K562 (cell line): ENCODE measurements around the gene KRTCAP2. TPM values are rescaled to one million over a fixed set of nuclear protein-coding genes. Genes with fewer than 3 reads are reported as not detected.
A peak's percentile ranks its signal among the peaks of the same experiment; 100 is the strongest.

ENCODE experiments used
- ATAC-seq: fragments of 200-7000 bp; cut with Tn5 transposase; 3 replicates; pipeline ENCODE4 v1.9.1; 2020; ENCODE audit warnings: moderate library complexity
- BruUV-seq: library from RNA; stranded (reverse); fragments of 400-500 nt; replicated peaks from 2 replicates; lab custom pipeline; 2021; lab: Mats Ljungman, UMichigan
- CTCF ChIA-PET: fragments of 300-600 bp; formaldehyde crosslinking; extraction: SDS; loops from one replicate; lab custom pipeline; 2021; ENCODE audit warnings: low intra/inter-chr PET ratio; lab: Yijun Ruan, JAX
- POLR2A ChIA-PET: fragments of 300-600, 350-650 bp; sonication (Branson Sonifier 250); formaldehyde crosslinking; extraction: SDS; loops from one replicate; lab custom pipeline; 2021; ENCODE audit warnings: antibody characterized with exemption, inconsistent platforms; lab: Yijun Ruan, JAX
- DNase-seq, 4 experiments: peaks; one replicate each; pipeline versions ENCODE4 v3.0.0 to v3.0.0-alpha.2; 2011 to 2018; ENCODE audit warnings: low spot score in 3 of 4, mixed read lengths in 3 of 4; ENCODE audit errors: extremely low read depth in 1 of 4
- FAIRE-seq: peaks from 2 replicates; lab custom pipeline; 2011; peaks lifted over from hg19 to GRCh38; lab: Jason Lieb, UNC
- H2AFZ ChIP-seq: 2 replicates; pipeline ENCODE4 v1.6.0; 2011; ENCODE audit warnings: low read depth, low read length, control low read depth, inconsistent platforms
- H3K27ac ChIP-seq: fragments of 200-600 bp; 3 replicates; pipeline ENCODE4 v1.8.0; 2011; ENCODE audit warnings: low read depth, mild to moderate bottlenecking, control low read depth, inconsistent platforms, low read length, moderate library complexity, mixed read lengths; ENCODE audit errors: extremely low read depth
- H3K27me3 ChIP-seq, 2 experiments: fragments of 300-600 bp in 1 of 2; 2 replicates in 1 of 2; 3 replicates in 1 of 2; pipeline versions ENCODE4 v1.6.0 to v1.8.0; 2011; ENCODE audit warnings: inconsistent platforms in 2 of 2, low read length in 2 of 2, mild to moderate bottlenecking in 1 of 2, mixed read lengths in 1 of 2, moderate library complexity in 1 of 2; ENCODE audit not compliant: control insufficient read depth in 2 of 2, insufficient read depth in 2 of 2
- H3K36me3 ChIP-seq: fragments of 300-600 bp; 3 replicates; pipeline ENCODE4 v1.8.0; 2011; ENCODE audit warnings: mild to moderate bottlenecking, low read length, inconsistent platforms; ENCODE audit not compliant: control insufficient read depth, insufficient read depth
- H3K4me1 ChIP-seq, 2 experiments: fragments of 200-600 bp in 1 of 2; replicated peaks in 1 of 2; 2 replicates in 1 of 2; 3 replicates in 1 of 2; pipeline versions ENCODE4 v1.5.1 to v1.8.0; 2011; ENCODE audit warnings: inconsistent platforms in 2 of 2, low read length in 2 of 2, mild to moderate bottlenecking in 1 of 2, mixed read lengths in 1 of 2, moderate library complexity in 1 of 2; ENCODE audit not compliant: control insufficient read depth in 2 of 2, insufficient read depth in 2 of 2
- H3K4me2 ChIP-seq: 2 replicates; pipeline ENCODE4 v1.6.1; 2011; ENCODE audit warnings: low read length, control low read depth, inconsistent platforms, mixed read lengths; ENCODE audit not compliant: insufficient read depth
- H3K4me3 ChIP-seq: fragments of 200-600 bp; sonication (generic), shearing (Covaris generic); 2 replicates; pipeline ENCODE4 v1.5.1; 2016; ENCODE audit warnings: control low read depth, inconsistent platforms
- H3K79me2 ChIP-seq: fragments of 200-600 bp; 3 replicates; pipeline ENCODE4 v1.8.0; 2011; ENCODE audit warnings: low read length, inconsistent platforms; ENCODE audit not compliant: control insufficient read depth, insufficient read depth
- H3K9ac ChIP-seq, 2 experiments: 2 replicates each; pipeline versions ENCODE4 v1.6.0 to v1.6.1; 2011; ENCODE audit warnings: low read depth in 2 of 2, low read length in 2 of 2, control low read depth in 1 of 2, inconsistent platforms in 1 of 2, mild to moderate bottlenecking in 1 of 2, mixed read lengths in 1 of 2; ENCODE audit not compliant: insufficient read depth in 1 of 2
- H3K9me1 ChIP-seq: one replicate; pipeline ENCODE4 v1.6.0; 2011; ENCODE audit warnings: inconsistent platforms, mild to moderate bottlenecking, low read length, moderate library complexity; ENCODE audit not compliant: control insufficient read depth, insufficient read depth
- H3K9me3 ChIP-seq: replicated peaks from 2 replicates; pipeline ENCODE4 v1.5.1; 2011; ENCODE audit warnings: low read depth, low read length, inconsistent platforms; ENCODE audit not compliant: control insufficient read depth, insufficient read depth
- H4K20me1 ChIP-seq: replicated peaks from 2 replicates; pipeline ENCODE4 v1.6.1; 2011; ENCODE audit warnings: low read length, inconsistent platforms, mixed read lengths; ENCODE audit not compliant: control insufficient read depth, insufficient read depth
- ADNP ChIP-seq: fragments of 200-800 bp; sonication (Bioruptor generic); IDR thresholded peaks from 2 replicates; pipeline ENCODE4 v1.6.1; 2016; ENCODE audit warnings: missing genetic modification characterization, missing compliant biosample characterization
- ATF1 ChIP-seq, 2 experiments: fragments of 450-650 bp in 1 of 2; IDR thresholded peaks; 2 replicates each; pipeline ENCODE4 v1.6.1; 2016; ENCODE audit warnings: missing compliant biosample characterization in 1 of 2, missing genetic modification characterization in 1 of 2
- BCL6 ChIP-seq: fragments of 250-450 bp; sonication (Bioruptor Pico); IDR thresholded peaks from 2 replicates; pipeline ENCODE4 v1.4.0; 2020
- FUS ChIP-seq: fragments of 200-400 bp; formaldehyde crosslinking; optimal IDR thresholded peaks from 2 replicates; pipeline ENCODE3; 2017; ENCODE audit warnings: low read depth, low read length
- KDM2B ChIP-seq: fragments of 250-450 bp; sonication (Bioruptor Pico); IDR thresholded peaks from 2 replicates; pipeline ENCODE4 v1.8.0; 2021; ENCODE audit warnings: mild to moderate bottlenecking, moderate library complexity
- MAZ ChIP-seq, 2 experiments: fragments of 450-650 bp in 1 of 2; sonication (generic) in 1 of 2; formaldehyde crosslinking; IDR thresholded peaks in 1 of 2; conservative IDR thresholded peaks in 1 of 2; 2 replicates each; pipeline versions ENCODE4 v1.4.0 to v1.5.0; 2020; ENCODE audit warnings: mild to moderate bottlenecking in 1 of 2, missing genetic modification reagents in 1 of 2
- NR2C2 ChIP-seq, 2 experiments: fragments of 200-800 bp in 1 of 2; sonication (Bioruptor generic) in 1 of 2; sonication (generic) in 1 of 2; formaldehyde crosslinking in 1 of 2; IDR thresholded peaks; 2 replicates each; pipeline versions ENCODE4 v1.6.1 to v1.8.0; 2016 to 2022; ENCODE audit warnings: mild to moderate bottlenecking in 1 of 2, missing compliant biosample characterization in 1 of 2, missing genetic modification characterization in 1 of 2, missing genetic modification reagents in 1 of 2
- POLR2B ChIP-seq: fragments of 450-650 bp; IDR thresholded peaks from 2 replicates; pipeline ENCODE4 v1.6.1; 2018; ENCODE audit warnings: low read depth; ENCODE audit not compliant: partially characterized antibody
- RBM34 ChIP-seq: fragments of 200-400 bp; formaldehyde crosslinking; IDR thresholded peaks from 2 replicates; pipeline ENCODE4 v1.6.1; 2018; ENCODE audit warnings: low read length, borderline replicate concordance; ENCODE audit not compliant: insufficient read depth
- SMAD2 ChIP-seq: fragments of 150-350 bp; IDR thresholded peaks from 2 replicates; pipeline ENCODE4 v1.6.1; 2014; ENCODE audit warnings: low read depth, mild to moderate bottlenecking, low read length
- SMARCE1 ChIP-seq: fragments of 450-650 bp; IDR thresholded peaks from 2 replicates; pipeline ENCODE4 v1.7.1; 2016; ENCODE audit warnings: mild to moderate bottlenecking
- SREBF1 ChIP-seq: fragments of 150-350 bp; IDR thresholded peaks from 2 replicates; pipeline ENCODE4 v1.6.1; 2014; ENCODE audit warnings: antibody characterized with exemption, low read depth, low read length, borderline replicate concordance
- STAT5B ChIP-seq: fragments of 250-450 bp; sonication (Bioruptor Pico); IDR thresholded peaks from 2 replicates; pipeline ENCODE4 v1.8.0; 2021; ENCODE audit warnings: mild to moderate bottlenecking, inconsistent platforms
- ZKSCAN3 ChIP-seq: fragments of 250-450 bp; sonication (Bioruptor Pico); IDR thresholded peaks from 2 replicates; pipeline ENCODE4 v1.4.0; 2020
- ZNF140 ChIP-seq: fragments of 250-450 bp; sonication (Bioruptor Pico); IDR thresholded peaks from 2 replicates; pipeline ENCODE4 v1.8.0; 2021; ENCODE audit warnings: moderate library complexity, mild to moderate bottlenecking, inconsistent platforms
- ZNF224 ChIP-seq: sonication (generic); formaldehyde crosslinking; IDR thresholded peaks from 2 replicates; pipeline ENCODE4 v1.8.0; 2022; ENCODE audit warnings: mild to moderate bottlenecking, missing genetic modification reagents
- ZNF24 ChIP-seq: fragments of 450-650 bp; IDR thresholded peaks from 2 replicates; pipeline ENCODE4 v1.6.1; 2016
- ZNF311 ChIP-seq: fragments of 250-450 bp; sonication (Bioruptor Pico); IDR thresholded peaks from 2 replicates; pipeline ENCODE4 v1.4.0; 2020; ENCODE audit warnings: mild to moderate bottlenecking, moderate library complexity
- ZNF586 ChIP-seq: fragments of 450-650 bp; formaldehyde crosslinking; conservative IDR thresholded peaks from 2 replicates; pipeline ENCODE4 v1.4.0; 2020; ENCODE audit warnings: mild to moderate bottlenecking, moderate library complexity
- ZNF79 ChIP-seq: fragments of 250-450 bp; sonication (Bioruptor Pico); IDR thresholded peaks from 2 replicates; pipeline ENCODE4 v1.4.0; 2020; ENCODE audit warnings: low read depth, mild to moderate bottlenecking, moderate library complexity
- WGBS: fragments of 100-300 bp; shearing (Covaris generic); methylation state at CpG from one replicate; pipeline ENCODE4 v1.1.6; 2016; ENCODE audit warnings: low coverage, mixed read lengths; ENCODE audit not compliant: insufficient coverage; ENCODE audit errors: missing lambda C conversion rate; 5-methylcytosine and 5-hydroxymethylcytosine counted together
- in situ Hi-C: fragments of 300-500 bp; cut with MboI; formaldehyde crosslinking; loops from 4 replicates; pipeline ENCODE4 v1.15.0; 2018; ENCODE audit warnings: inconsistent platforms, mixed read lengths
- intact Hi-C: fragments of 100-400 bp; cut with micrococcal nuclease; formaldehyde crosslinking; loops from 2 replicates; pipeline ENCODE4 v1.14.2; 2022
- polyA plus RNA-seq, 8 experiments: library from polyadenylated mRNA; depleted of rRNA in 4 of 8; stranded (reverse) in 5 of 8; unstranded in 3 of 8; fragments of >200 nt; fragmentation: Nextera tagmentation in 2 of 8; fragmentation: Illumina TruSeq in 1 of 8; extraction: Ambion mirVana in 2 of 8; extraction: Trizol in 1 of 8; gene quantifications; 2 replicates each; pipeline versions ENCODE4 v1.2.1 to v1.2.3, GENCODE V29; 2011 to 2014; ENCODE audit warnings: inconsistent platforms in 1 of 8, missing spikeins in 1 of 8
- total RNA-seq, 7 experiments: library from RNA; depleted of rRNA in 6 of 7; stranded (reverse); fragments of >200 nt in 6 of 7; fragmentation: Illumina TruSeq in 2 of 7; extraction: Trizol in 2 of 7; gene quantifications; 2 replicates each; pipeline versions ENCODE4 v1.2.1 to v1.2.3, GENCODE V29; 2011 to 2021; ENCODE audit warnings: low replicate concordance in 1 of 7
- TF ChIP-seq, protein P1 (sequence below): fragments of 450-650 bp; conservative IDR thresholded peaks from 2 replicates; pipeline ENCODE4 v1.6.1; 2016; ENCODE audit warnings: missing genetic modification characterization, low read depth, mild to moderate bottlenecking, missing compliant biosample characterization, moderate library complexity
- TF ChIP-seq, protein P2 (sequence below): fragments of 450-650 bp; IDR thresholded peaks from 2 replicates; pipeline ENCODE4 v1.6.1; 2016; ENCODE audit warnings: missing biosample characterization, missing genetic modification characterization

The KRTCAP2 gene
- total and polyA plus RNA-seq, 9 of the 15 experiments (the other 6 are each of a cell fraction or from before 2014, with no cell fraction given): 126 to 436 (median 244) TPM

DNA sequence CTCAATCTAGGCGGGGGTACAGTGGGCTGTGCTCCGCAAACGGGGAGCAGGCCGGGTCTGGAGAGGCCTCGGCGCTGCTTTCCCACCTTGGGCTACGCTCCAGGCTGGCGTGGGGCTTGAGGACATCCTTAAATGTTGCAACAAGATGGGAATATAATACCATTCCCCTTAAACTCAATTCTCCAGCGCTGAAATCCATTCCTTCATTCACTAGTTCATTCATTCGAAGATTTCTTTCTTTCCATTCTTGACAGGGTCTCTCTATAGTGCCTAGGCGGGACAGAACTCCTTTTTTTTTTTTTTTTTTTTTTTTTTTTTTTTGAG lies 32.5 kb downstream of the KRTCAP2 start:
- POLR2A ChIA-PET: interaction anchor here (0.5 to 1.5 kb wide), 3 partner anchors 9 to 158 kb away, joined by 3 to 4 read pairs (median 3); no protein-coding TSS in a partner anchor
- ATAC-seq (no peak), DNase-seq (no peak), FAIRE-seq (no peak)
- Histone ChIP-seq H3K27ac (peak overlapping the region; percentile 95), H3K4me2 (peak overlapping the region; percentile 93), H3K9ac (peak overlapping the region; percentile 93 to 100), H3K36me3 (peaks cover 23% of the 10 kb centered on the region), H3K27me3 (no peaks in the 10 kb centered on the region), H3K9me3 (peaks cover 7% of the 10 kb centered on the region; the same call in 1 of the 2 replicates), H3K9me1 (no peaks in the 10 kb centered on the region), H3K4me3 (peak overlapping the region; percentile 79), H3K79me2 (peaks cover 43% of the 10 kb centered on the region), H3K4me1 (peaks cover 24 to 44% of the 10 kb centered on the region in 2 experiments), H2AFZ (peak overlapping the region; percentile 93), H4K20me1 (no peaks in the 10 kb centered on the region)
- WGBS: 9% methylated on average over 11 of the region's 11 CpGs
- CTCF ChIA-PET: no interaction called here
- in situ Hi-C loops: no loop called here
- BruUV-seq: no TSS peak
- intact Hi-C loops: loop anchor here (2.0 kb wide), 1 partner anchor 46 kb away; no protein-coding TSS in a partner anchor
- TF ChIP-seq SMARCE1: no peak
- TF ChIP-seq ZNF586: no peak
- TF ChIP-seq ZNF311 (CRISPR knock-in tag): no peak
- TF ChIP-seq SREBF1: no peak
- TF ChIP-seq, protein P1, sequence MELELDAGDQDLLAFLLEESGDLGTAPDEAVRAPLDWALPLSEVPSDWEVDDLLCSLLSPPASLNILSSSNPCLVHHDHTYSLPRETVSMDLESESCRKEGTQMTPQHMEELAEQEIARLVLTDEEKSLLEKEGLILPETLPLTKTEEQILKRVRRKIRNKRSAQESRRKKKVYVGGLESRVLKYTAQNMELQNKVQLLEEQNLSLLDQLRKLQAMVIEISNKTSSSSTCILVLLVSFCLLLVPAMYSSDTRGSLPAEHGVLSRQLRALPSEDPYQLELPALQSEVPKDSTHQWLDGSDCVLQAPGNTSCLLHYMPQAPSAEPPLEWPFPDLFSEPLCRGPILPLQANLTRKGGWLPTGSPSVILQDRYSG (tag): no peak
- TF ChIP-seq BCL6: no peak
- TF ChIP-seq ZNF140 (CRISPR knock-in tag): no peak
- TF ChIP-seq ZNF24: peak; percentile 84
- TF ChIP-seq MAZ (CRISPR knock-in tag; conservative IDR thresholded peaks at IDR 0.05 in 1 of 2, IDR thresholded peaks at IDR 0.05 in 1 of 2): 0 out of 4 replicates have a peak, but pooled peaks of 1 of the 2 experiments have one; percentile 1
- TF ChIP-seq NR2C2 (CRISPR knock-in tag; IDR thresholded peaks at IDR 0.05): no peak
- TF ChIP-seq NR2C2 (tag; IDR thresholded peaks at IDR 0.05): no peak; the same call in 1 of the 2 replicates
- TF ChIP-seq RBM34: no peak
- TF ChIP-seq FUS: no peak
- no peak for TF ChIP-seq ZNF79 (CRISPR knock-in tag)
- TF ChIP-seq ATF1 (CRISPR knock-in tag; IDR thresholded peaks at IDR 0.05): no peak
- 0 out of 2 replicates have a peak, but pooled peaks have one; percentile 3 for TF ChIP-seq ATF1 (tag; IDR thresholded peaks at IDR 0.05)
- TF ChIP-seq SMAD2: no peak
- TF ChIP-seq KDM2B (CRISPR knock-in tag): no peak
- TF ChIP-seq ZNF224: no peak
- no peak for TF ChIP-seq STAT5B (CRISPR knock-in tag)
- no peak for TF ChIP-seq POLR2B
- TF ChIP-seq ZKSCAN3 (CRISPR knock-in tag): no peak
- TF ChIP-seq, protein P2, sequence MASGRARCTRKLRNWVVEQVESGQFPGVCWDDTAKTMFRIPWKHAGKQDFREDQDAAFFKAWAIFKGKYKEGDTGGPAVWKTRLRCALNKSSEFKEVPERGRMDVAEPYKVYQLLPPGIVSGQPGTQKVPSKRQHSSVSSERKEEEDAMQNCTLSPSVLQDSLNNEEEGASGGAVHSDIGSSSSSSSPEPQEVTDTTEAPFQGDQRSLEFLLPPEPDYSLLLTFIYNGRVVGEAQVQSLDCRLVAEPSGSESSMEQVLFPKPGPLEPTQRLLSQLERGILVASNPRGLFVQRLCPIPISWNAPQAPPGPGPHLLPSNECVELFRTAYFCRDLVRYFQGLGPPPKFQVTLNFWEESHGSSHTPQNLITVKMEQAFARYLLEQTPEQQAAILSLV (tag): no peak
- TF ChIP-seq ADNP (tag): no peak
